ENCODE data around the gene RARRES2. TPM values are rescaled to one million over a fixed set of nuclear protein-coding genes. Genes with fewer than 3 reads are reported as not detected.

RARRES2 gene
- total and polyA plus RNA-seq, 12 donors = 132 to 7,984 (median 3,315) TPM

GRCh38 chr7:150376560-150376959, 35.1 kb upstream of the RARRES2 start:
- H3K9me3 ChIP-seq (replicated peaks in 1 of 3) = no peaks in the 10 kb centered on the region
- H3K27me3 ChIP-seq = no peaks in the 10 kb centered on the region
- no peak overlapping the region for H3K4me3 ChIP-seq
- no peak for DNase-seq
- peak overlapping the region in 2 of 5 donors; percentile 13 for H3K27ac ChIP-seq
- peaks cover 4 to 38% of the 10 kb centered on the region in 2 donors for H3K4me1 ChIP-seq (replicated peaks in 1 of 2)
- intact Hi-C loops (cut with DNase I) = no loop called here
- peaks cover 0 to 31% of the 10 kb centered on the region in 2 donors for H3K36me3 ChIP-seq (replicated peaks in 1 of 2)
- 61 to 67% (median 65%) methylated on average over 6 of the region's 6 CpGs for WGBS, 4 donors
- TF ChIP-seq CTCF (IDR thresholded peaks at IDR 0.05) (no peak), POLR2A (IDR thresholded peaks at IDR 0.05) (no peak)

GRCh38 chr7:150375662-150376521, 34.5 kb upstream of the RARRES2 start:
- no peak for DNase-seq

GRCh38 chr7:150374472-150374871, 33.0 kb upstream of the RARRES2 start:
- H3K36me3 ChIP-seq (replicated peaks in 1 of 2) = peaks cover 0 to 41% of the 10 kb centered on the region in 2 donors
- WGBS, 4 donors = 95 to 98% (median 96%) methylated on average over 5 of the region's 5 CpGs
- intact Hi-C loops (cut with DNase I) = loop anchor here in 1 of 2 donors (5.0 kb wide), 1 partner anchor 37 kb away; no protein-coding TSS in a partner anchor
- H3K9me3 ChIP-seq (replicated peaks in 1 of 3) = no peaks in the 10 kb centered on the region
- peak overlapping the region in 1 of 5 donors; percentile 29 for H3K27ac ChIP-seq
- peaks cover 20 to 46% of the 10 kb centered on the region in 2 donors for H3K4me1 ChIP-seq (replicated peaks in 1 of 2)
- no peaks in the 10 kb centered on the region for H3K27me3 ChIP-seq
- no peak for TF ChIP-seq POLR2A (IDR thresholded peaks at IDR 0.05)
- TF ChIP-seq CTCF (IDR thresholded peaks at IDR 0.05) = no peak
- no peak for DNase-seq
- H3K4me3 ChIP-seq = no peak overlapping the region

More at GRCh38 chr7:150375662-150376521, 34.5 kb upstream of the RARRES2 start:
- Histone ChIP-seq H3K4me3 (no peak overlapping the region), H3K27me3 (no peaks in the 10 kb centered on the region), H3K9me3 (replicated peaks in 1 of 3) (no peaks in the 10 kb centered on the region), H3K36me3 (replicated peaks in 1 of 2) (peaks cover 0 to 37% of the 10 kb centered on the region in 2 donors), H3K4me1 (replicated peaks in 1 of 2) (peaks cover 6 to 45% of the 10 kb centered on the region in 2 donors), H3K27ac (peak overlapping the region in 2 of 5 donors; percentile 13)
- TF ChIP-seq CTCF (IDR thresholded peaks at IDR 0.05) (no peak), POLR2A (IDR thresholded peaks at IDR 0.05) (no peak)
- intact Hi-C loops (cut with DNase I) = no loop called here
- WGBS, 4 donors = 80 to 91% (median 86%) methylated on average over 10 of the region's 10 CpGs

DNA sequence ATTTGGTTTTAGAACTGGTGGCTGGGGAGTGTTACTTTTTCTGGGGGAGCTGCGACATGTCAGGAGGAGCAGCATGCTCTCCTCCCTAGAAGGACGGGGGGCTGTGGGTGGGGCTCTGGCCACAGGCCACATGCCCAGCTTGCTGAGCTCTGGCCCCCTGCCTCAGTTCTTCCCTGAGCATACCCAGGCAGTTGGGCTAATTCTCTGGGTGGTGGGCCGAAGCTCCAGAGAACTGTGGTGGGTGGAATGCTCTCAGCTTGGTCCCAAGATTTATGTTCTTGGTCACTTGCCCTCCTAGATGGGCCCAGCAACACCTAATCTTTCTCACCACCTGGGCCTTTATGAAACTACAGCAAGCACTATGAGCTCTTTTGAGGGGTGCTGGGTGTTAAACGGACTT, 32.6 kb upstream of the RARRES2 start:
- Histone ChIP-seq H3K27ac (peak overlapping the region in 1 of 5 donors; percentile 23), H3K4me3 (no peak overlapping the region), H3K36me3 (replicated peaks in 1 of 2) (peaks cover 0 to 41% of the 10 kb centered on the region in 2 donors), H3K27me3 (no peaks in the 10 kb centered on the region), H3K9me3 (replicated peaks in 1 of 3) (no peaks in the 10 kb centered on the region), H3K4me1 (replicated peaks in 1 of 2) (peaks cover 21 to 45% of the 10 kb centered on the region in 2 donors)
- intact Hi-C loops (cut with DNase I) = loop anchor here in 1 of 2 donors (5.0 kb wide), 1 partner anchor 37 kb away; no protein-coding TSS in a partner anchor
- peak in 1 of 7 donors; percentile 16 for DNase-seq
- TF ChIP-seq CTCF (IDR thresholded peaks at IDR 0.05) (no peak), POLR2A (IDR thresholded peaks at IDR 0.05) (no peak)
- WGBS, 4 donors = 76 to 91% (median 86%) methylated on average over 3 to 4 of the region's 4 CpGs
